Amniotic epithelial cell (primary cell): ENCODE measurements around the gene SCAP.
A peak's percentile ranks its signal among the peaks of the same experiment; 100 is the strongest.
"Not testable (repeated sequence)": the region's sequence is repeated elsewhere in the genome, so short reads cannot be mapped to it uniquely, and the experiment has no call there.

ENCODE experiments used
- DNase-seq: peaks from one replicate; pipeline ENCODE4 v3.0.0-alpha.2; 2010; ENCODE audit warnings: low read depth

Gene SCAP

GRCh38 chr3:47475570-47476329, at the start of gene SCAP:
TSS of gene SCAP (minus strand) at chr3:47475941. CDS start at chr3:47442993, 32,948 bp downstream.
- peak; percentile 73 for DNase-seq

- DNase-seq: no peak
Measured at GRCh38 chr3:47523310-47524073, 47.8 kb upstream of the SCAP start.

DNA sequence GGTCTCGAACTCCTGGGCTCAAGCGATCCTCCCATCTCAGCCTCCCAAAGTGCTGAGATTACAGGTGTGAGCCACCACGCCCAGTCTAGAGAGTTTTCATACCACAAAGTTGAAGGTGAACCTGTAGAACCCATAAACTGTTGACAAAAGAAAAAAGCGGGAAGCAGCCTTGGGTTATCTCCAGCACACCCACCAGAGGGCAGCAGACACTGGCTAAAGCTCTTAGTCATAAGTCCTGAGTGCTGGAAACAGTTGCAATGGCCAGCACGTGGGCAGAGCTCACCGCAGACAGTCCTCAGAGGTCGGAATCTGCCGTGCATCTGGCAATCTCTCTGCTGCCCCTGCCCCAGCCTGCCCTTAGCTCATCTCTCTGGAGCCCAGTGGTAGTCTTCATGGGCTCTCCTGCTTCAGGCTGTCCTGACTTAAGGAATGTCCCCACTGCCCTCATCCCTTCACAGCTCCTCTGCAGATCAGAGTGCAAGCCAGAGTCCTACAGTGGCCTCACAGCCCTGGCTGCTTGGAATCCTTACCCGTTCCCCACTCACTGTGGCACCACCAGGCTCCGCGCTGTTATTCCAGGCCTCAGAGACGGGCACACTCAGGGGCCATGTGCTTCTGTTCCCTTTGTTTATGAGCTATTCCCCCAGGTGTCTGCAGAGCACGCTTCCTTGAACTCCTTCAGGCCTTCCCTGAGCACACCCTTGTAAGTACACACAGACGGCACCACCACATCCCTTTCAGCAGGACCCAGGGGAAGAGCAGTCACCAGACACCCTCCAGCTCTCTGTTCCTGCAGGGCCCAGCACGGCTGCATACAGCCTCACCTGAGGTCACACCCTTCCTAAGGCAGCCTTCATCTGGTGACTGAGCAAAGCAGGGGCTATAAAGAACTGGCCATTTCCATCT, 46.6 kb upstream of the SCAP start:
- peak; percentile 90 for DNase-seq

GRCh38 chr3:47520756-47521155, 45.0 kb upstream of the SCAP start:
- DNase-seq: no peak

- no peak for DNase-seq
Measured at GRCh38 chr3:47517937-47518336, 42.2 kb upstream of the SCAP start.

- no peak for DNase-seq
Measured at GRCh38 chr3:47515864-47516319, 40.2 kb upstream of the SCAP start.

GRCh38 chr3:47515100-47515499, 39.4 kb upstream of the SCAP start:
- no peak for DNase-seq

DNA sequence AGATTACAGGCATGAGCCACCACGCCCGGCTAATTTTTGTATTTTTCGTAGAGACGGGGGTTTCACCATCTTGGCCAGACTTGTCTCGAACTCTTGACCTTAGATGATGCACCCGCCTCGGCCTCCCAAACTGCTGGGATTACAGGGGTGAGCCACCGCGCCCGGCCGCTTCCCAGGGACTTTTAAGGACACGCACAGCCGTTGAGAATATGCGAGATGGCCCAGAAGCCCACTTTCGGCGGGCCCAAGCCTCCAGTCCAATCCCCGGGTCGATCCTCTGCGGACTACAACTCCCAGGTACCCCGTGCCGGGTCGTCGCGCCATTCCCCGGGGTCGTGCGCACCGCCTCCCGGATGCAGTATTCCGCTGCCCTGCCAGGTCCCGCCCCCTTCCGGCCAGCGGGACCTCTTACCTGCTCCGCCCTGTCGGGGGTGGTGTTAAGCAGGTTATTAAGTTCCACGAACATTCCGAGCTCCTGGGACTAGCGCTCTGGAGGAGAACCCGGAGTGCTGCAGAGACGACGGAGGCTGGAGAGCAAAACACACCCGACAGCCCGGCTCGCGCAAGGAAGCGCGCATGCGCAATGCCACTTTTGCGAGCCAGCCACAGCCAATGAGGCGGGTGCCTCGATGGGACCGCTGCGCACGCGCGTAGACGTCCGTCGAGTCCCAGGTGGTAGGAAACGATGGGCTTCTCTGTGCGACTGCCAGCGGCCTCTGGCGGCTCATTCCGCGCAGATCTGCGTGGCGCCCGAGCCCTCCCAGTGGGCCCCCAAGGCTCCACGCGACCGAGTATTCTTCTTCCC, 37.6 kb upstream of the SCAP start, which contains the start of gene ELP6:
ELP6 (minus strand) TSS at position 588 of the 805 bp plus-strand sequence; CDS start at position 466, 122 bp downstream.
- DNase-seq: peak; percentile 93

DNA sequence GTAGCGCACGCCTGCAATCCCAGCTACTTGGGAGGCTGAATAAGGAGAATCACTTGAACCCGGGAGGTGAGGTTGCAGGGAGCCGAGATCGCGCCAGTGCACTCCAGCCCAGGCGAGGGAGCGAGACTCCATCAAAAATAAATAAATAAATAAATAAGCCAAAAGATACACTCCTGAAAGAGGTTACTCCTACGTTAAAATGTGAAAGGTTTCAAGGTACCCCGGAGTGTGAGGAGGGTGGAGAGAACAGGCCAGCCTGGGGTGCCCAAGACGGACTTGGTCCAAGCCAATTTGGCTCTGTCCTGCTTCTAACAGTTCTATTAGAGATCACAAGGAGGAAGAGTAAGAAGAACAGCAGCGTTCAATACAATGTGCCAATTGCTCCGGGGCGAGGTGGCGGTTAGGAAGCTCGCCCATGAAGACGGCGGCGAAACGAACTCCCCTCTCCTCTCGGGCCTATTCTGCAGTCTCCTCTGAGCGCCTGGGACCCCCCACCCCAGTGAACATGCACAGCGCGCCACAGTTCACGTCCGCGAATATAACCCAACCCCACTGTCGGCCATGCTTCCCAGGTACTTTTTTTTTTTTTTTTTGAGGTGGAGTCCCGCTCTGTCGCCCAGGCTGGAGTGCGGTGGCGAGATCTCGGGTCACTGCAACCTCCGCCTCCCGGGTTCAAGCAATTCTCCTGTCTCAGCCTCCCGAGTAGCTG, 36.8 kb upstream of the SCAP start:
- peak; percentile 13 for DNase-seq

- DNase-seq: not testable (repeated sequence)
Measured at GRCh38 chr3:47505267-47505666, 29.5 kb upstream of the SCAP start.

- no peak for DNase-seq
Measured at GRCh38 chr3:47504113-47504512, 28.4 kb upstream of the SCAP start.

DNA sequence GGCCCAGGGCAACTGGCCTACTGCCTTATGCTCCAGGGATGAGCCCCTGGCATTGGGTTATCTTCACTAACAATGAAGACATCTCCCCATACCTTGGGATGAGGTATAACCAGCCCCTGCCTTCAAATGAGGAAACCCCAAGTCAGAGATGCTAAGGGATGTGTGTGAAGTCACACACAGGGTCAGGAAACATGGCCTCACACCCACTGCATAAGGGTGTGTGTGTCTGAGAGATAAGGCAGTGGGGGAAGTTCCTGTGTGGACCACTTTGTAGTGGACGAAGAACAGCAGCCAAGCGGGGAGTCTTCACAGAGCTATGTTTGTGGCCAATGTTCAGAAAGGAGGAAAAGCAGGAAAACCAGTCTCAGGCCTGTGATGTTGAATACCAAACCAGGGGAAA, 27.3 kb upstream of the SCAP start:
- DNase-seq: no peak

GRCh38 chr3:47496892-47497291, 21.2 kb upstream of the SCAP start:
- no peak for DNase-seq

DNA sequence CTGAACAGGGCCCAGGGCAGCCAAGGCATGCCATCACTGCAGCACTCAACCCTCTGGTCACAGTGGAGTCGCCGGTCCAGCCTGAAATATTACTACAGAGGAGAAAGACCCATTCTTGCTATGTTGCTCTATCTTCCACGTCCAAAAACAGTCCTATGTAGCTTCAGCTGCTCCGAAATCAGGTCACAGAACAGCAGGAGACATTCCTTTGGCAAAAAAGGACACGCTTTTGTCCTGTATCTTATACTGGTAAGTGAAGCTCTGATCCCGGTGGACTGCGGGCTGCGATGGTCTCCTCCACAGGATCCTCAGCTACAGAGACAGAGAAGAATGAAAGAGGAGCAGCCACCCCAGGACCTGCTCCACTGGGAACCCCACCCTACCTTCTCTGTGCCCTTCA, 20.1 kb upstream of the SCAP start:
- no peak for DNase-seq

GRCh38 chr3:47495111-47495510, 19.4 kb upstream of the SCAP start:
- DNase-seq: no peak

DNA sequence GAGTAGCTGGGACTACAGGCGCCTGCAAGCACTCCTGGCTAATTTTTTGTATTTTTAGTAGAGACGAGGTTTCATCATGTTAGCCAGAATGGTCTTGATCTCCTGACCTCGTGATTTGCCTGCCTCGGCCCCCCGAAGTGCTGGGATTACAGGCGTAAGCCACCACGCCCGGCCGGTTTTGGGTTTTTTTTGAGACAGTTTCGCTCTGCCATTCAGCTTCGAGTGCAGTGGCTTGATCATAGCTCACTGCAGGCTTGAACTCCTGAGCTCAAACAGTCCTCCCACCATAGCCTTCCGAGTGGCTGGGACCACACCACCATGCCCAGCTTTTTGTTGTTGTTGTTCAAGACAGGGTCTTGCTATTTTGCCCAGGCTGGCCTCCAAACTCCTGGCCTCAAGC, 16.0 kb upstream of the SCAP start:
- no peak for DNase-seq

- no peak for DNase-seq
Measured at GRCh38 chr3:47491186-47491585, 15.4 kb upstream of the SCAP start.

DNA sequence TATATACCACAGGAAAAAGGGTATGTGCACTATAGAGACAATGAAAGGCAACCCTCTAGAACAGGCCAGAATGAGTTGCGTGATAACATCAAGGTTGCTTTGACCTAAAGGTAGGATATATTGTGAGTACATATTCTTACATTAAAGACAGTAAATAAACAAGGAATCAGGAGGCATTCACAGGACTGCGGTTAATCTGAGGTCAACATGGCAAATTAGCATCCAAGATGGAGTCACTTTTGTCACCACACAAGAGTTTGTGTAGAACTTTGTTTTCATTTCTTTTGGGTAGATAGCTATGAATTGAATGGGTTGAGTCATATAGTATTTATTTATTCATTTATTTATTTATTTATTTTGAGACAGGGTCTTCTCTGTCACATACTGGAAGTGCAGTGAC, 11.5 kb upstream of the SCAP start:
- DNase-seq: no peak

GRCh38 chr3:47485812-47486211, 10.1 kb upstream of the SCAP start:
- peak; percentile 16 for DNase-seq

DNA sequence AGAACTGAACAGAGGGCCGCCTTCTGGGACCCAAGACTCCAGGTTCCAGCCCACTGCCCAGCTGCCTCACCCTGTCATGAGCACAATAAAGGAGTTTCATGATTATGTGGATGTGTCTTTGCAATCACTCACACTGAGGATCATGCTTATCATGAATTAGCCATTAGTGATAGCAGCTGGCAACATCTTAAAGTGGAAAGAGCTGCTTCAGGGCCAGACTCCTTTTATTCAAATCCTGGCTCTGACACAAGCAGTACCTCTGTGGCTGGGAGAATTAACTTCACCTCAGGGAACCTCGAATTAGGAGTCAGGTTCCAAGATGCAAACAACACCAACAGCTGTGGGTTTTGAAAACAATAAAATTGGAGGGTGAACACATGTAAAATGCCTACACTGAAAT, 6.6 kb upstream of the SCAP start:
- peak; percentile 27 for DNase-seq

- DNase-seq: peak; percentile 12
Measured at GRCh38 chr3:47481763-47482162, 6.0 kb upstream of the SCAP start.
